Neural cell (in vitro differentiated cells): ENCODE results near the gene L3MBTL1. TPM values are rescaled to one million over a fixed set of nuclear protein-coding genes. Genes with fewer than 3 reads are reported as not detected.

ENCODE experiments used
- H2AFZ ChIP-seq: fragments of 200-600, 300-800 bp; sonication (generic), shearing (Covaris generic); 2 replicates; pipeline ENCODE4 v1.6.0; 2014; ENCODE audit warnings: low read depth, mild to moderate bottlenecking, antibody characterized with exemption, low read length, moderate library complexity
- H3F3A ChIP-seq: fragments of 200-600 bp; shearing (Covaris generic); 2 replicates; pipeline ENCODE4 v1.6.1; 2016; ENCODE audit warnings: mild to moderate bottlenecking, moderate library complexity, mixed read lengths, antibody characterized with exemption, low read length; ENCODE audit not compliant: insufficient read depth, poor library complexity, severe bottlenecking
- H3K27ac ChIP-seq: fragments of 200-600, 300-800 bp; sonication (generic), shearing (Covaris generic); 2 replicates; pipeline ENCODE4 v1.5.1; 2014; ENCODE audit warnings: mild to moderate bottlenecking, low read length, moderate library complexity
- H3K27me3 ChIP-seq: fragments of 300-800, 200-600 bp; sonication (generic), shearing (Covaris generic); 2 replicates; pipeline ENCODE4 v1.6.0; 2014; ENCODE audit warnings: mild to moderate bottlenecking, low read depth, low read length, moderate library complexity; ENCODE audit not compliant: insufficient read depth
- H3K36me3 ChIP-seq: fragments of 300-800, 200-600 bp; sonication (generic), shearing (Covaris generic); 2 replicates; pipeline ENCODE4 v1.5.1; 2014; ENCODE audit warnings: mild to moderate bottlenecking, antibody characterized with exemption, low read length, moderate library complexity; ENCODE audit not compliant: insufficient read depth
- H3K4me2 ChIP-seq: fragments of 300-800, 200-600 bp; sonication (generic), shearing (Covaris generic); 2 replicates; pipeline ENCODE4 v1.6.0; 2014; ENCODE audit warnings: mild to moderate bottlenecking, low read length
- H3K4me3 ChIP-seq: fragments of 300-800, 200-600 bp; sonication (generic), shearing (Covaris generic); 2 replicates; pipeline ENCODE4 v1.5.1; 2014; ENCODE audit warnings: mild to moderate bottlenecking, low read length, moderate library complexity
- H3K79me2 ChIP-seq: fragments of 200-600 bp; shearing (Covaris generic); replicated peaks from 2 replicates; pipeline ENCODE4 v1.6.0; 2014; ENCODE audit warnings: mild to moderate bottlenecking, low read length, moderate library complexity; ENCODE audit not compliant: insufficient read depth
- H3K9ac ChIP-seq: fragments of 300-800, 200-600 bp; sonication (generic), shearing (Covaris generic); 2 replicates; pipeline ENCODE4 v1.6.1; 2016; ENCODE audit warnings: mild to moderate bottlenecking, low read length, mixed read lengths
- H3K9me2 ChIP-seq: fragments of 200-600 bp; shearing (Covaris generic); 2 replicates; pipeline ENCODE4 v1.6.1; 2016; ENCODE audit warnings: mild to moderate bottlenecking, low read length, mixed read lengths; ENCODE audit not compliant: insufficient read depth
- H3K9me3 ChIP-seq: fragments of 200-600, 300-800 bp; sonication (generic), shearing (Covaris generic); 2 replicates; pipeline ENCODE4 v1.6.1; 2016; ENCODE audit warnings: mild to moderate bottlenecking, mixed run types, low read length, moderate library complexity, mixed read lengths
- H4K20me1 ChIP-seq: fragments of 200-600 bp; shearing (Covaris generic); 2 replicates; pipeline ENCODE4 v1.6.1; 2016; ENCODE audit warnings: mild to moderate bottlenecking, mixed run types; ENCODE audit not compliant: insufficient read depth
- CTCF ChIP-seq: fragments of 450-650 bp; IDR thresholded peaks from 2 replicates; pipeline ENCODE4 v1.5.1; 2014; ENCODE audit warnings: antibody characterized with exemption, mild to moderate bottlenecking, moderate library complexity; ENCODE audit not compliant: poor library complexity, severe bottlenecking
- EP300 ChIP-seq: fragments of 450-650 bp; conservative IDR thresholded peaks from 2 replicates; pipeline ENCODE4 v1.6.1; 2014; ENCODE audit warnings: antibody characterized with exemption, mild to moderate bottlenecking, moderate library complexity; ENCODE audit not compliant: poor library complexity, severe bottlenecking
- EZH2 ChIP-seq: fragments of 200-600, 300-800 bp; shearing (Covaris generic), sonication (generic); IDR thresholded peaks from 2 replicates; pipeline ENCODE4 v1.6.1; 2014; ENCODE audit warnings: antibody characterized with exemption, low read length, borderline replicate concordance, mild to moderate bottlenecking; ENCODE audit not compliant: insufficient read depth, poor library complexity, severe bottlenecking
- MXI1 ChIP-seq: fragments of 450-650 bp; conservative IDR thresholded peaks from 2 replicates; pipeline ENCODE4 v1.6.1; 2014; ENCODE audit warnings: antibody characterized with exemption, mild to moderate bottlenecking; ENCODE audit not compliant: poor library complexity, severe bottlenecking
- POLR2AphosphoS5 ChIP-seq: IDR thresholded peaks from 2 replicates; pipeline ENCODE4 v1.6.1; 2012
- RAD21 ChIP-seq: fragments of 450-650 bp; conservative IDR thresholded peaks from 2 replicates; pipeline ENCODE4 v1.6.1; 2014; ENCODE audit warnings: antibody characterized with exemption, mild to moderate bottlenecking, moderate library complexity
- REST ChIP-seq: IDR thresholded peaks from 2 replicates; pipeline ENCODE4 v1.6.1; 2012; ENCODE audit warnings: borderline replicate concordance
- SMC3 ChIP-seq: fragments of 450-650 bp; conservative IDR thresholded peaks from 2 replicates; pipeline ENCODE4 v1.6.1; 2014; ENCODE audit warnings: antibody characterized with exemption, mild to moderate bottlenecking, moderate library complexity; ENCODE audit not compliant: poor library complexity
- TAF1 ChIP-seq: IDR thresholded peaks from 2 replicates; pipeline ENCODE4 v1.6.1; 2012; ENCODE audit warnings: low read depth
- polyA plus RNA-seq: library from polyadenylated mRNA; depleted of rRNA; stranded (reverse); fragments of >200 nt; gene quantifications from 2 replicates; pipeline ENCODE4 v1.2.3, GENCODE V29; 2014

The L3MBTL1 gene
- polyA plus RNA-seq, 1 donor from 2014 or later: 22.0 TPM

- H2AFZ ChIP-seq: no peak overlapping the region
- H3K9ac ChIP-seq: no peak overlapping the region
- H3K4me3 ChIP-seq: no peak overlapping the region
- H3K4me2 ChIP-seq: no peak overlapping the region
- H3K36me3 ChIP-seq: no peaks in the 10 kb centered on the region
- no peaks in the 10 kb centered on the region for H3K9me2 ChIP-seq
- no peak for TF ChIP-seq EZH2
- no peak for TF ChIP-seq POLR2AphosphoS5
- no peak for TF ChIP-seq SMC3
- TF ChIP-seq CTCF: no peak
- no peak for TF ChIP-seq EP300
- no peak for TF ChIP-seq RAD21
- no peak for TF ChIP-seq MXI1
- TF ChIP-seq TAF1: no peak
- TF ChIP-seq REST: no peak
- H4K20me1 ChIP-seq: no peaks in the 10 kb centered on the region
- H3K27me3 ChIP-seq: no peaks in the 10 kb centered on the region
- H3K27ac ChIP-seq: no peak overlapping the region
- no peaks in the 10 kb centered on the region for H3F3A ChIP-seq
- no peaks in the 10 kb centered on the region for H3K79me2 ChIP-seq
- H3K9me3 ChIP-seq: no peaks in the 10 kb centered on the region
These were observed 20.9 kb downstream of the L3MBTL1 start for GRCh38 chr20:43528258-43528875.

GRCh38 chr20:43529051-43529450 is 21.6 kb downstream of the L3MBTL1 start:
- no peaks in the 10 kb centered on the region for H3K79me2 ChIP-seq
- H3K9ac ChIP-seq: no peak overlapping the region
- H3K9me2 ChIP-seq: no peaks in the 10 kb centered on the region
- no peak overlapping the region for H3K4me3 ChIP-seq
- no peaks in the 10 kb centered on the region for H3F3A ChIP-seq
- H3K27ac ChIP-seq: no peak overlapping the region
- no peaks in the 10 kb centered on the region for H3K9me3 ChIP-seq
- no peaks in the 10 kb centered on the region for H3K27me3 ChIP-seq
- H2AFZ ChIP-seq: no peak overlapping the region
- no peak for TF ChIP-seq EZH2
- TF ChIP-seq TAF1: no peak
- TF ChIP-seq CTCF: no peak
- no peak for TF ChIP-seq EP300
- no peak for TF ChIP-seq REST
- TF ChIP-seq RAD21: no peak
- no peak for TF ChIP-seq POLR2AphosphoS5
- TF ChIP-seq MXI1: no peak
- no peak for TF ChIP-seq SMC3
- no peaks in the 10 kb centered on the region for H4K20me1 ChIP-seq
- H3K4me2 ChIP-seq: no peak overlapping the region
- H3K36me3 ChIP-seq: no peaks in the 10 kb centered on the region
